Measurements from ENCODE around the gene SOCS2.

DNA sequence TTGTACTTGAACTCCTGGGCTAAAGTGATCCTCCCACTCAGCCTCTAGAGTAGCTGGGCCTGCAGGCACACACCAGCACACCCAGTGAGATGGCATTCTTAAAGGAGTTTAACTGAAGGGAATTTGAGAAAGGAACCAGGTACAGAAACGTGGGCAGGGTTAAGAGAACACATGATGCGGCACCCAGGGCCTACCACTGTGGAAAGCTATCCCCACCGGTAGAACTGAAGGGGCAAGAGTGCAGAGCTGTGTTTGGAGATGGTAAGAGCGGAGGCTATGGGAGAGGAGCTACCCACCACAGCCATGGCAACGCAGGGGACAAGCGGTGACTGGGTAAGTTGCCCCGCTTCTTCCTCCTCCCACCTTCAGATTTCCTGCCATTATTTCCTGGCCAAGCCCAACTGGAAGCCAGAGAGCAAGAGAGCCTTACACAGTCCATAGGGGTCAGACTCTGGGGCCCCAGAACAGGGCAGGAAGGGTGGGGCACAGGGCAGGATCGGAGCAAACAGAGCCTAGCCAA, 46.5 kb downstream of the SOCS2 start:
- no peak for TF ChIP-seq POLR2A (IDR thresholded peaks at IDR 0.05; ENCODE audit: control extremely low read depth in 1 of 2, low read depth in 2 of 2, low read length in 2 of 2)
- TF ChIP-seq, protein P1, sequence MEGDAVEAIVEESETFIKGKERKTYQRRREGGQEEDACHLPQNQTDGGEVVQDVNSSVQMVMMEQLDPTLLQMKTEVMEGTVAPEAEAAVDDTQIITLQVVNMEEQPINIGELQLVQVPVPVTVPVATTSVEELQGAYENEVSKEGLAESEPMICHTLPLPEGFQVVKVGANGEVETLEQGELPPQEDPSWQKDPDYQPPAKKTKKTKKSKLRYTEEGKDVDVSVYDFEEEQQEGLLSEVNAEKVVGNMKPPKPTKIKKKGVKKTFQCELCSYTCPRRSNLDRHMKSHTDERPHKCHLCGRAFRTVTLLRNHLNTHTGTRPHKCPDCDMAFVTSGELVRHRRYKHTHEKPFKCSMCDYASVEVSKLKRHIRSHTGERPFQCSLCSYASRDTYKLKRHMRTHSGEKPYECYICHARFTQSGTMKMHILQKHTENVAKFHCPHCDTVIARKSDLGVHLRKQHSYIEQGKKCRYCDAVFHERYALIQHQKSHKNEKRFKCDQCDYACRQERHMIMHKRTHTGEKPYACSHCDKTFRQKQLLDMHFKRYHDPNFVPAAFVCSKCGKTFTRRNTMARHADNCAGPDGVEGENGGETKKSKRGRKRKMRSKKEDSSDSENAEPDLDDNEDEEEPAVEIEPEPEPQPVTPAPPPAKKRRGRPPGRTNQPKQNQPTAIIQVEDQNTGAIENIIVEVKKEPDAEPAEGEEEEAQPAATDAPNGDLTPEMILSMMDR (IDR thresholded peaks at IDR 0.05; ENCODE audit: control extremely low read depth in 1 of 3, insufficient read depth in 1 of 3, low read depth in 1 of 3, low read length in 3 of 3): no peak
- TF ChIP-seq SUZ12 (IDR thresholded peaks at IDR 0.05; ENCODE audit: low read length): no peak
- TF ChIP-seq JUN (IDR thresholded peaks at IDR 0.05; ENCODE audit: low read depth, low read length): no peak
- no peak for TF ChIP-seq SP1 (IDR thresholded peaks at IDR 0.05; ENCODE audit: low read depth, low read length)
- no peak for TF ChIP-seq MAFK (IDR thresholded peaks at IDR 0.05; ENCODE audit: low read depth, low read length)
- no peak for TF ChIP-seq EZH2 (IDR thresholded peaks at IDR 0.05; ENCODE audit: low read depth, low read length, severe bottlenecking)
- no peak for TF ChIP-seq CEBPB (IDR thresholded peaks at IDR 0.05; ENCODE audit: low read depth, low read length)
- TF ChIP-seq CREB1 (IDR thresholded peaks at IDR 0.05): no peak
- TF ChIP-seq PHF8 (conservative IDR thresholded peaks at IDR 0.05; ENCODE audit: low read depth, low read length): no peak
